ENCODE results near the gene CD276.
A peak's percentile ranks its signal among the peaks of the same experiment; 100 is the strongest.
"Not testable (repeated sequence)": the region's sequence is repeated elsewhere in the genome, so short reads cannot be mapped to it uniquely, and the experiment has no call there.

Gene CD276

GRCh38 chr15:73685981-73686380 lies 1.8 kb downstream of the CD276 start:
- DNase-seq = peak; percentile 41

- DNase-seq = peak; percentile 70
Measured at GRCh38 chr15:73686781-73687256, 2.6 kb downstream of the CD276 start.

- peak; percentile 23 for DNase-seq
Measured at GRCh38 chr15:73687351-73687750, 3.2 kb downstream of the CD276 start.

GRCh38 chr15:73688455-73688854 lies 4.3 kb downstream of the CD276 start:
- peak; percentile 56 for DNase-seq

- DNase-seq = peak; percentile 94
Measured at GRCh38 chr15:73691396-73691795, 7.2 kb downstream of the CD276 start.

GRCh38 chr15:73694419-73694818 lies 10.2 kb downstream of the CD276 start:
- no peak for DNase-seq

- no peak for DNase-seq
Measured at GRCh38 chr15:73695773-73696640, 11.8 kb downstream of the CD276 start.

GRCh38 chr15:73696641-73697001 lies 12.4 kb downstream of the CD276 start:
- no peak for DNase-seq

- DNase-seq = peak; percentile 91
Measured at GRCh38 chr15:73697033-73697467, 12.9 kb downstream of the CD276 start.

GRCh38 chr15:73699249-73700040 lies 15.3 kb downstream of the CD276 start:
- DNase-seq = no peak

- DNase-seq = peak; percentile 73
Measured at GRCh38 chr15:73700041-73700842, 16.1 kb downstream of the CD276 start.

GRCh38 chr15:73702311-73703239 lies 18.4 kb downstream of the CD276 start:
- not testable (repeated sequence) for DNase-seq

GRCh38 chr15:73703601-73704000 lies 19.4 kb downstream of the CD276 start:
- not testable (repeated sequence) for DNase-seq

- not testable (repeated sequence) for DNase-seq
Measured at GRCh38 chr15:73704142-73704868, 20.1 kb downstream of the CD276 start.

- DNase-seq = peak; percentile 82
Measured at GRCh38 chr15:73704869-73705645, 20.9 kb downstream of the CD276 start.

- DNase-seq = no peak
Measured at GRCh38 chr15:73708691-73709090, 24.5 kb downstream of the CD276 start.

- no peak for DNase-seq
Measured at GRCh38 chr15:73709241-73709640, 25.1 kb downstream of the CD276 start.

- no peak for DNase-seq
Measured at GRCh38 chr15:73709686-73710085, 25.5 kb downstream of the CD276 start.

GRCh38 chr15:73710321-73710720 lies 26.1 kb downstream of the CD276 start:
- no peak for DNase-seq

GRCh38 chr15:73711526-73711925 lies 27.3 kb downstream of the CD276 start:
- no peak for DNase-seq

Data from islet precursor cell (in vitro differentiated cells).